GM12878 (cell line): ENCODE measurements around the gene SPRR5. TPM values are rescaled to one million over a fixed set of nuclear protein-coding genes. Genes with fewer than 3 reads are reported as not detected.

Experiments
- ATAC-seq: fragments of 200-7000 bp; cut with Tn5 transposase; 3 replicates; pipeline ENCODE4 v1.9.1; 2020; ENCODE audit warnings: mild to moderate bottlenecking, moderate library complexity
- BruUV-seq: library from RNA; stranded (reverse); fragments of 400-500 nt; replicated peaks from 2 replicates; lab custom pipeline; 2021; lab: Mats Ljungman, UMichigan
- CTCF ChIA-PET: fragments of 300-600 bp; sonication (Branson Sonifier 250); formaldehyde crosslinking; extraction: SDS; loops from one replicate; lab custom pipeline; 2021; ENCODE audit warnings: inconsistent platforms; lab: Yijun Ruan, JAX
- POLR2A ChIA-PET: fragments of 350-600 bp; formaldehyde crosslinking; extraction: SDS; loops from one replicate; lab custom pipeline; 2021; ENCODE audit warnings: inconsistent platforms; lab: Charles Lee
- RAD21 ChIA-PET: fragments of 300-600 bp; sonication (Branson Sonifier 250); formaldehyde crosslinking; loops from one replicate; lab custom pipeline; 2023; ENCODE audit warnings: antibody characterized with exemption; ENCODE audit not compliant: unreplicated experiment; lab: Charles Lee
- SMC1A ChIA-PET: fragments of 300-600 bp; sonication (Branson Sonifier 250); formaldehyde crosslinking; loops from one replicate; lab custom pipeline; 2023; ENCODE audit not compliant: unreplicated experiment, uncharacterized antibody; lab: Charles Lee
- DNase-seq: peaks from one replicate; pipeline ENCODE4 v3.0.0-alpha.2; 2011; ENCODE audit warnings: low read depth, low spot score
- FAIRE-seq: peaks from 3 replicates; lab custom pipeline; 2011; peaks lifted over from hg19 to GRCh38; lab: Jason Lieb, UNC
- H2AFZ ChIP-seq: 2 replicates; pipeline ENCODE4 v1.6.0; 2011; ENCODE audit warnings: low read depth, low read length, control low read depth; ENCODE audit not compliant: control insufficient read depth
- H3K27ac ChIP-seq: 2 replicates; pipeline ENCODE4 v1.5.1; 2011; ENCODE audit warnings: control low read depth; ENCODE audit not compliant: control insufficient read depth, insufficient read depth
- H3K27me3 ChIP-seq, 2 experiments: replicated peaks in 1 of 2; 2 replicates each; pipeline versions ENCODE4 v1.6.0 to v1.6.1; 2011; ENCODE audit warnings: low read length in 1 of 2; ENCODE audit not compliant: control insufficient read depth in 2 of 2, insufficient read depth in 2 of 2
- H3K36me3 ChIP-seq, 2 experiments: 2 replicates each; pipeline ENCODE4 v1.5.1; 2011; ENCODE audit warnings: low read length in 1 of 2; ENCODE audit not compliant: control insufficient read depth in 2 of 2, insufficient read depth in 2 of 2
- H3K4me1 ChIP-seq: 2 replicates; pipeline ENCODE4 v1.6.1; 2011; ENCODE audit warnings: mild to moderate bottlenecking, low read length, moderate library complexity, mixed read lengths; ENCODE audit not compliant: control insufficient read depth, insufficient read depth
- H3K4me2 ChIP-seq: 2 replicates; pipeline ENCODE4 v1.6.0; 2011; ENCODE audit warnings: control low read depth; ENCODE audit not compliant: control insufficient read depth, insufficient read depth
- H3K4me3 ChIP-seq: fragments of 200-600 bp; sonication (generic); 2 replicates; pipeline ENCODE4 v1.5.1; 2016
- H3K79me2 ChIP-seq: 2 replicates; pipeline ENCODE4 v1.6.0; 2011; ENCODE audit warnings: low read length; ENCODE audit not compliant: control insufficient read depth, insufficient read depth
- H3K9ac ChIP-seq: 2 replicates; pipeline ENCODE4 v1.8.0; 2011; ENCODE audit warnings: low read length, control low read depth, mixed read lengths; ENCODE audit not compliant: control insufficient read depth, insufficient read depth
- H3K9me3 ChIP-seq: replicated peaks from 3 replicates; pipeline ENCODE4 v1.5.1; 2011; ENCODE audit warnings: mild to moderate bottlenecking, low read length; ENCODE audit not compliant: control insufficient read depth, insufficient read depth
- H4K20me1 ChIP-seq: 2 replicates; pipeline ENCODE4 v1.6.0; 2011; ENCODE audit not compliant: control insufficient read depth, insufficient read depth
- BCL11A ChIP-seq: IDR thresholded peaks from 2 replicates; pipeline ENCODE4 v1.6.1; 2011; ENCODE audit warnings: low read depth, low read length
- BRCA1 ChIP-seq: IDR thresholded peaks from 2 replicates; pipeline ENCODE4 v1.6.1; 2011; ENCODE audit warnings: low read depth, low read length, improper control_type of control experiment
- CEBPB ChIP-seq, 2 experiments: fragments of 150-350 bp in 1 of 2; IDR thresholded peaks; 2 replicates each; pipeline ENCODE4 v1.6.1; 2012 to 2014; ENCODE audit warnings: low read depth in 2 of 2, low read length in 2 of 2, borderline replicate concordance in 1 of 2, inconsistent platforms in 1 of 2
- RUNX3 ChIP-seq: IDR thresholded peaks from 2 replicates; pipeline ENCODE4 v1.6.1; 2012; ENCODE audit warnings: low read length, inconsistent platforms
- TAF1 ChIP-seq: IDR thresholded peaks from 2 replicates; pipeline ENCODE4 v1.6.1; 2011; ENCODE audit warnings: mild to moderate bottlenecking, low read depth, low read length, borderline replicate concordance
- WGBS: methylation state at CpG from one replicate; pipeline ENCODE4 v1.1.6; 2016; ENCODE audit warnings: low lambda C conversion rate; ENCODE audit not compliant: insufficient replicate concordance, insufficient coverage; ENCODE audit errors: missing lambda C conversion rate; 5-methylcytosine and 5-hydroxymethylcytosine counted together
- in situ Hi-C: fragments of 300-500 bp; cut with MboI; formaldehyde crosslinking; loops from 9 replicates; pipeline ENCODE4 v1.14.3; 2018; ENCODE audit warnings: mixed read lengths
- intact Hi-C: fragments of 100-400 bp; cut with micrococcal nuclease; formaldehyde crosslinking; loops from one replicate; pipeline ENCODE4 v1.14.2; 2022; ENCODE audit not compliant: unreplicated experiment
- polyA plus RNA-seq, 11 experiments: library from polyadenylated mRNA; depleted of rRNA in 4 of 11; unstranded in 6 of 11; stranded (reverse) in 5 of 11; fragments of >200 nt; fragmentation: Nextera tagmentation in 4 of 11; fragmentation: Illumina TruSeq in 1 of 11; extraction: Ambion mirVana in 4 of 11; extraction: Trizol in 1 of 11; gene quantifications; 1 replicate in 1 of 11; 2 replicates in 10 of 11; pipeline versions ENCODE4 v1.2.1 to v1.2.3, GENCODE V29; 2011 to 2016; ENCODE audit warnings: inconsistent platforms in 2 of 11, missing spikeins in 2 of 11, low read depth in 1 of 11
- total RNA-seq, 4 experiments: library from RNA; depleted of rRNA in 3 of 4; stranded (reverse); fragments of >200 nt in 3 of 4; fragmentation: Illumina TruSeq in 1 of 4; extraction: Trizol in 1 of 4; gene quantifications; 2 replicates each; pipeline versions ENCODE4 v1.2.1 to v1.2.3, GENCODE V29; 2013 to 2021

SPRR5 gene
- total and polyA plus RNA-seq, 10 of the 15 experiments (the other 5 are each of a cell fraction or from before 2014, with no cell fraction given): not detected

GRCh38 chr1:152951711-152952110 is 4.7 kb downstream of the SPRR5 start:
- in situ Hi-C loops: no loop called here
- TF ChIP-seq RUNX3: no peak
- 21% methylated on average over 5 of the region's 5 CpGs for WGBS
- ChIA-PET CTCF (no interaction called here), SMC1A (no interaction called here), POLR2A (no interaction called here), RAD21 (no interaction called here)
- Histone ChIP-seq H3K79me2 (no peaks in the 10 kb centered on the region), H3K9me3 (no peaks in the 10 kb centered on the region), H3K27ac (no peak overlapping the region), H2AFZ (no peak overlapping the region), H3K36me3 (no peaks in the 10 kb centered on the region), H4K20me1 (no peaks in the 10 kb centered on the region), H3K4me3 (no peak overlapping the region), H3K27me3 (no peaks in the 10 kb centered on the region; a peak in 3 of 4 replicates), H3K4me1 (no peaks in the 10 kb centered on the region), H3K4me2 (no peak overlapping the region), H3K9ac (no peak overlapping the region)
- BruUV-seq: no TSS peak
- intact Hi-C loops: no loop called here
- FAIRE-seq: no peak
- no peak for ATAC-seq
- DNase-seq: no peak

- Histone ChIP-seq H4K20me1 (no peaks in the 10 kb centered on the region), H3K9ac (no peak overlapping the region), H3K27ac (no peak overlapping the region), H3K9me3 (no peaks in the 10 kb centered on the region), H3K27me3 (no peaks in the 10 kb centered on the region; a peak in 2 of 4 replicates), H3K4me3 (no peak overlapping the region), H2AFZ (no peak overlapping the region), H3K4me1 (no peaks in the 10 kb centered on the region), H3K79me2 (no peaks in the 10 kb centered on the region), H3K36me3 (no peaks in the 10 kb centered on the region), H3K4me2 (no peak overlapping the region)
- RAD21 ChIA-PET: no interaction called here
- POLR2A ChIA-PET: interaction anchor here (0.6 kb wide), 1 partner anchor 1173 kb away, joined by 6 read pairs; no protein-coding TSS in a partner anchor
- no peak for DNase-seq
- intact Hi-C loops (no loop called here), in situ Hi-C loops (no loop called here)
- CTCF ChIA-PET: interaction anchor here (1.5 kb wide), 1 partner anchor 239 kb away, joined by 6 read pairs; no protein-coding TSS in a partner anchor
- SMC1A ChIA-PET: no interaction called here
- ATAC-seq: no peak
- WGBS: 24% methylated on average over 7 of the region's 7 CpGs
- TF ChIP-seq BCL11A (no peak), BRCA1 (no peak), CEBPB (IDR thresholded peaks at IDR 0.05; ENCODE audit: borderline replicate concordance in 1 of 2, low read depth in 2 of 2, low read length in 2 of 2) (no peak), TAF1 (no peak)
- no peak for FAIRE-seq
- no TSS peak for BruUV-seq
These were observed 6.8 kb downstream of the SPRR5 start for GRCh38 chr1:152953761-152954160.
